CD4-positive, alpha-beta T cell treated with Interleukin-2 at 100 ng/mL for 4 hours (primary cell): ENCODE results near the gene ZFP36L2.
A peak's percentile ranks its signal among the peaks of the same experiment; 100 is the strongest.

ENCODE experiments used
- DNase-seq: peaks from one replicate; pipeline ENCODE4 v3.0.0-alpha.2; 2020; ENCODE audit warnings: low spot score

ZFP36L2 gene, protein sequence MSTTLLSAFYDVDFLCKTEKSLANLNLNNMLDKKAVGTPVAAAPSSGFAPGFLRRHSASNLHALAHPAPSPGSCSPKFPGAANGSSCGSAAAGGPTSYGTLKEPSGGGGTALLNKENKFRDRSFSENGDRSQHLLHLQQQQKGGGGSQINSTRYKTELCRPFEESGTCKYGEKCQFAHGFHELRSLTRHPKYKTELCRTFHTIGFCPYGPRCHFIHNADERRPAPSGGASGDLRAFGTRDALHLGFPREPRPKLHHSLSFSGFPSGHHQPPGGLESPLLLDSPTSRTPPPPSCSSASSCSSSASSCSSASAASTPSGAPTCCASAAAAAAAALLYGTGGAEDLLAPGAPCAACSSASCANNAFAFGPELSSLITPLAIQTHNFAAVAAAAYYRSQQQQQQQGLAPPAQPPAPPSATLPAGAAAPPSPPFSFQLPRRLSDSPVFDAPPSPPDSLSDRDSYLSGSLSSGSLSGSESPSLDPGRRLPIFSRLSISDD

DNA sequence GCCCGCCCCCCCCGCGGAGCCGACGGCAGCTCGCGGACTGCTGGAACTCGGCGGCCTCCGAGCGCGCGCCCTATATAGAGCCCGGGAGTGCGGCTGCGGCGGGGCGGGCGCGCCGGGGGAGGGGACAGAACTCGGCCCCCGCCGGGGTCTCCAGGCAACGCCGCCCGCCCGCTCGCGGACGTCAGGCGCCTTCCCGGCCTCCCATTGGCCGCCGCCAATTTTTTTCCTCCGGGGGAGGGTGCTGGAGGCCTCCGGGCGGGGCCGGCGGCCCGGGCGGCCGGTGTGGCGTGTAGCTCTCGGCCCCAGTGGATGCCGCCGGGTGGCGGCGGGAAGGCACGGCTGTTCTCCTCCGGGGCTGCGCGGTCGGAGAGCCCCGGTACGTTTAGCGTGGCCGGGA lies at the start of gene ZFP36L2:
Gene ZFP36L2, minus strand, starts transcription at position 49 of the 397 bp plus-strand sequence. CDS start 291 bp downstream, outside the sequence.
- DNase-seq = peak; percentile 97

DNA sequence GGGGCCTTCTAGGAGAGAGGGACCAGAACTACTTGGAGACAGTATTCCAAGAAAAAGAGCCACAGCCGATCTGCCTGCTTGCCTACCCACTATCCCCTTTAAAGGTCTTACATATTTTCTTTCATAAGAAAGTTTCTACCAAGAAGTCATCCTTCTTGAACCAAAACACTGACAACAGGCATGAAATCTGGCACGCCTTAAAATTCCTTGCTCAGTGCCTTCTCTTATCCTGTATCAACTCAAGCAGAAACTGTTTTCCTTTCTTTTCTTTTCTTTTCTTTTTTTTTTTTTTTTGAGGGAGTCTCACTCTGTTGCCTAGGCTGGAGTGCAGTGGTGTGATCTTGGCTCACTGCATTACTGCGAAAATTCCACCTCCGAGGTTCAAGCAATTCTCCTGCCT lies 48.3 kb upstream of the ZFP36L2 start:
- no peak for DNase-seq

DNA sequence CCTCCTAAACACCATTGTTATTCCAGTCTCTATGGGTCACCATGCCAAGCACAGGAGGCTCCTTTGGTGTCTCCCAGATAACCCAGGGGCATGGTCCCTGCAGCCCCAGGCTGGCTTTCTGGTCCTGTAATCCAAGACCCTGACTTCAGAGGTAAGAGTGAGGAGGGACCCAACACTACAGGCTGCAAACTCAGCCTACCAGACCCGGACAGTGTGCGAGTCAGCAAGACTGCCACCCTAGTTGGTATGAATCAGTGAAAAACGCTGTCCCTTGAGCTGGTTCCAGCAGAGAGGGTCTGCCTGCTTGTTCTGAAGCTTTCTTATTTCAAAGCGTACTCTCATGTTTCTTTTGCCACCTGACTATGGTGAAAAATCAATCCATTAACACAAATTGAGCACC lies 47.6 kb upstream of the ZFP36L2 start:
- DNase-seq = no peak

DNA sequence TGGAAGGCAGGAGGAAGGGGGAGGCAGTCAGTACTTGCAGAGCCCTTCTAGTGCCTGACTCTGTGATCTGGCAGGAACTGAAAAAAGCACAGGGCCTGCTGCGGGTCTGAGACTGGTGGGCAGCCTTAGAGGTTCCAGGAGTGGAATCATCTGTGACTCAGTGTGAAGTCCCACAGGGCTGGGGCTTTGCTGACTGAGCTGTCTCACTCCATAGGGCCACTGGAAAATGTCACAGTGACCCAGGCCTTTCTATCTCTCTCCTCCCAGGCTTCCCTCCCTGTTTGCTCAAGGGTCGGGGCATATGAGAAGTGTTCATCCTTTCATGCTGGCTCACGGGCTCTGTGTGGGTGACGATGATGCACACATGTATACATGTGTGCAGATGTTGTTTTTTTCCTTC lies 47.1 kb upstream of the ZFP36L2 start:
- no peak for DNase-seq

DNA sequence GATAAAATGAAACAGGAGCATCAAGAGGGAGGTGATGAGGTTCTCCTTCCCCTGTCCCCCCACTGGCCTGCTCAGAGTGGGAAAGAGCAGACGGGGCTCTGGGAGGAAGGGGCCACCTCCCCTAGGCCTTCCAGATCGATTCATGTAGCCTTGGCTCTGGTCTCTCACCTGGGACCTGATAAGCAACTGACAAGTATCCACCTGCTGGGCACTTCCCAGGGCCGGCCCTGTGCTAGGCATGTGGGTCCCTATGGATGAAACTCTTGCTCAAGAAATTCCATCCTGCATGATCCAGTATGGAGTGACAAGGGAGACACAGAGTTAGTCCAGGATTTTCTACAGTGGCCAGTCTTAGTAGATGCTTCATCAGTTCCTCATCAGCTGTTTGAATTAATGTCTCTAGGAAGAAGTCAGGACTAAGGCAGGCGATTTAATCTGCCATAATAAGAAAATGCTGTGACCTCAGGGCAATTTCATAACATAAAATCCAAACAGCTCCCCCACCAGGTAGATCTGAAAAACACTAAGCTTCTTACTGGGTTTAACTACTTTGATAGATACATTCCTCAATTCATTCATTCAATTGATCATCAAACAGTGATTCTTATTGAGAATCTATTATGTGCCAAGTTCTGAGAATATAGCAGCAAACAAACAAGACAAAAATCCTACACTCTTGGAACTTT lies 44.7 kb upstream of the ZFP36L2 start:
- no peak for DNase-seq

DNA sequence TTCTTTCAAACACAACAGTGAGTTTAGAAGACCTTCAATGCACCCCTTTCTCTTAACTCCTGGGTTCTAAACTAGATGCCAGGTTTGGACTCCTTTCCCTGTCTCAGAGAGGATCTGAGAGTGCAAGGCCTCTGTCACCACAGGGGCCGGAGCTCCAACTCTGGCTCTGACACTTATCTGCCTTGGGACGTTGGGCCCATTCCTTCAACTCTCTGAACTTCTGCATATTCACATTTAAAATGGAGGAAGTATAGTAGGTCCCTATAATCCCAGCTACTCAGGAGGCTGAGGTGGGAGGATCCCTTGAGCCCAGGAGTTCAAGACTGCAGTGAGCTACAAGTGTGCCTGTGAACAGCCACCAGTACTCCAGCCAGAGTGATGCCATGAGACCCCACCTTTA lies 44.1 kb upstream of the ZFP36L2 start:
- no peak for DNase-seq

DNA sequence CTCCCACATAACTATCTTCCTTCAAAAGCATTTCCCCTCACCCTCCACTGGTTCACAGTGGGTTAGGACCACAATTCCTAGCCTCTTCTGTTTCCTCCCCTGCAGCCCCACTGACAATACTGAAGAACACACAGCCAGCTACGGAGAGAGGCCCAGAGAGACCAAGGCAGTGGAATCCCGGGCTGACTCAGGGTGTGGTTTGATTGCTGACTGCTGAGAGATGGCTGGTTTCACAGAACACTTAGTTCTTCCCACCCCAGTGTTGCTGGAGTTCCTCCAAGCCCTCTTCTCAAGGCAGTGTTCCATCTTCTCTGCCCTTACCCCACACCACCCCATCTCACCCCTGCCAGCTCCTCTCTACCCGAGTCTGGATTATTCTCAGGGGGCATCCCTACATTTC lies 43.3 kb upstream of the ZFP36L2 start:
- no peak for DNase-seq

DNA sequence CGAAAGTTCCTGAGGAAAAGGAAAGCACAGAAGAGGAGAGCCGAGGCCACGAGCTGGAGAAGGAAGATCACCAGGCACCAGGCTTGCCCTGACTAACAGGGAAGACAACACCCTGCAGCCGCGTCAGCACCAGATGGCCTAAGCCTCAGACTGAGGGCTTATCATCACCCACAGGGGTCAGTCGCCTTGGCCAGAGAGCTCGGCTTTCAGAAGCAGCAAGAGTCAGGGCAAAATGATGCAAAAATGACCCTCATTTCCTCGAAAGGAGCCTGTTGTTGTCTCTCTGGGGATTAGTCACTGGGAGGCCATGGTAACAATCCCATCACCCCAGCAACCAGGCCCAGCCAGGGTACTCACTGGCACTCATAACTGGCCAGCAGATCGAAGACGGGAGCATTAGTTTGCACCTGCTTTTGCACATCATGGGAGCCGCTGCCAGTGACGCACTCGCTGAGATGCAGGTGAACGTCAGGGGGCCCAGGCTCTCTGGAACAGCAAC lies 42.7 kb upstream of the ZFP36L2 start:
- no peak for DNase-seq

DNA sequence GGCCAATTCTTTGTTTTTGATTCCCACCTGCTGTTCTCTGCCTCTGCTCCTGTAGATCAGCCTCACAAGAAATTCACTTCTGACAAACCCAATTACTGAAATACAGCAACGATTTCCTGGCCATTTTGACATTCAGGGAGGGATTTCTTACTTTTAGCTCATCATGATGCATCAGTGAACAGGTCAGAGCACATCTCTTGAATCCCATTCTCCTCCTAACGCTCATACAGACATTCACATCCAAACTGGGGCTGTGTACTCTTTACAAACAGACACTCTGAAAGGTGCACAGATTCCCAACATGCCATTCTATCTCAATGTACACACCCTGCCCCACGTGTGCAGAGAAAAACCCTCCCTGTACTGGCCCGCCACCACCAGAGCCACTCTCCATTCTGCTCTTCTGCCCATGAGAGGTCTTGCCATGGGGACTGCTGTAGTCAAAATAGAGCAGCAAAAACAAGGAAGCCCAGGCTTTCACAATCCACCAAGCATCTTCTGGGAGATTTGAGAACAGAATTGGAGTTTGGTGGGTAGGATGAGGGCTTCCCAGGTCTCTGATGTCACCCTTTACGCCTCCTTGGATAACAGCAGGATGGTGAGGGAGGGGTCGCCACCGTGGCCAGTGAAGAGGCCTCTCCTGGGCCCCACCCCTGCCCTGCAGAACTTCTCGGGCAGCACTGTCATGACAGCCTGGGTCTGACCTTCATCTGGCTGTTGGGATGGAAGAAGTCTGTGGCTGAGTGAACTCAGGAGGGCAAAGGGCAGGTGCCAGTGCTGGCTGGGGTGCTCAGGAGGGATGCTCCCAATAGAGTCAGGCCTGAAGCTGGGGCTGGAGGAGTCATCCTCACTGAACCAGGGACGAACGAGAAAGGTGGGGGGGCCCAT lies 41.9 kb upstream of the ZFP36L2 start:
- DNase-seq = no peak

DNA sequence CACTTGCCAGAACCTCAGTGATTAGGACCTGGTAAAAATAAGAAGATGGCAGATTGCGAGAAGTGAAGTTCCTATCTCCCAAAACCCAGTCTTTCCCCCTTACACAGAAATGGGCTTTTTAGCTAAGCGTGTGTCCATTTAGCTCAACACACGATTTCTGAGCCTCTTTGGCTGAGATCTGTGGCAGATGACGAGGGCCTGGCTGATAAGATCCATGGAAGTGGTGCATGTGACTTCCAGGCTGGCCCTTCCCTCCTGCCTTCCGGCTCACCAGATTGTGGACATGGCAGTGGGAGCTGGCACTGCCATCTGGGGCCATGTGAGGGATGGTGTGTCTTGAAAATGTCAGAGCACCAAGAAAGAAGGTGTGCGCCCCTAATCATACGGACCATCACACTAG lies 41.0 kb upstream of the ZFP36L2 start:
- DNase-seq = no peak

DNA sequence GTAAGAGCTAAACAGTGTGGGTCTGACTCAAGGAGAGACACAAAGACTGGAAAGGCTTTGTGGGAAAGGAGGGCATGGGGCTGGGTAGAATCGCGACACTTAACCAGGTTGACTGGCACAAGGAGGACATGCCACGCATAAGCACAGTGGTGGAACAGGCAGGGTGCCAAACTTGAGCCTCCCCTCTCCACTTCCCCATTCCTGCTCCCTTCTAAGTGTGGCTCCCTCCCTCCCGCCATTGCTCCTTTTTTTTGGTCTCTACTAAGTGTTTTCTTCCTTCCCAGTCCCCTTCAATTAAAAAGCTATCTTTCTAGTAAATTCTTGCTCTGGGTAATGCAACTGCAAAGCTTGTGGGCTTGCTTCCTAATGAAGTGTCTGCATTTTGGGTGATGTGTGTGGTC lies 40.3 kb upstream of the ZFP36L2 start:
- DNase-seq = no peak

DNA sequence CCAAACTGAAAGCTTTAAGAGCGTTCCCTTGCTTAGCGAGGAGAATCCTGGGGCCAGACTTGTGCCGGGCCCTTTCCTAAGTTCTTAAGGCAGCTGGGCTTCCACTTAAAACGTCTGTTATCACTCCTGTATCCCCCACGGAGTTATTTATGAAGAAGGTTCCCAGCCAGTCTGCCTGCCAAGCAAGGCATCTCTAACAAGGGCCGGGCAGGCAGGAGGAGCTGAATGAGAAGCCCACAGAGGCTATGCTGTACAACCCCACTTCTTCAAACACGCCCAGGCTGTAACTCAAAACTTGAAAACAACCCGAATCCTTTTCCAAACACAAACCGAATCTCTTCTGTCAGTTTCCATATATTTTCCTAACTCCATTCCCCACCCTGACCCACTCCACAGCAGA lies 39.0 kb upstream of the ZFP36L2 start:
- no peak for DNase-seq

DNA sequence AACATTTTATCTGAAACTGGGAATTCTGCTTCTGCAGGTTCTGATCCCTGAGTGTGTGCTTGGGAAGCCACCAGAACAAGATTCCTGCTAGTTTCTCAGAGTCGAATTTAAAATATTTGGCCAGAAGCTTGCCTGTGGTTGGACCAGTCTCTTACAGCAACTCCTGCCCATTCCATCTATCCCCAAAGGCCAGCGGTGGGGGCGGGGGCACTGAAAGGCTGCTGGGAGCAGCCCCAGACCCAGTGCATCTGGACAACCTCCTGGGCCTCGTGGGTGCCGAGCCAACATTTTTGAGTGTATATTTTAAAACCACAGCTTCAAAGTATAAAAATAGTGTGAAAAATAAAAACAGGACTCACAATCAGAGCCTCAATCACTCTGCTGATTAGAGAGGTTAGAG lies 38.6 kb upstream of the ZFP36L2 start:
- DNase-seq = no peak

DNA sequence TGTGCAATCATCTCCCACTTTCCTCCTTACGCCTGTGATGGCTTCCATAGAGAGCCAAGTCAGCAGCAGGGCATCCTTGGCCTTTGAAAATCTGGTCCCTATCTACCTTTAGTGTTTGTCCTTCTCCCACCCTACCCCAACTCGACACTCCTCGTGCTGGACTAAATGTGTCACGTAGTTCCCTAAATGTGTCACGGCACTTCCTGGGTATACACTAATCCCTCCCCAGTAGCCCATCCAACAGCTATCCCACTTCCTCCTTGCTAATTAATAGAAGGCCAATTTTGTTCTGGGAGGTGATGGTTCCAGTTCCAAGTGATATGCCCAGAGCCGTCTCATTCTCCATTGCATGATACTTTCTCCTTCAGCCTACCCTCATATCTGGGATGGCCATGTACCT lies 36.5 kb upstream of the ZFP36L2 start:
- DNase-seq = no peak

DNA sequence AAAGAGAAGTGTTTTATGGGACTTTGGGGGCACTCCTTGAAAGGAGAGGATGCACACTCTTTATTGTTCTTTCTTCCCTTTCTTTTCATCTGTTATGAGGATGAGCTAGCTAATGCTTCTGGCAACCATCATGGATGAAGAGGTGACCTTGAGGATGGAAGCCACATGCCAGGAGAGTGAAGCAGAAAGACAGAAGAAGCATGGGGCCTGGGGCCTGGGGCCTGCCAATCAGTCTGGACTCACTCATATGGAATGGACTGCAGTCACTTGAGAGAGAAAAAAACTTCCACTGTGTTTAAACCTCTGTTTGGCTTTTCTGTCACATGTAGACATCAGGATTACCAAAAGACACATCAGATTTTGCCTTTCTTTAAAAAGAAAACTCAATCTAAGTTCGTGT lies 35.8 kb upstream of the ZFP36L2 start:
- DNase-seq = no peak

DNA sequence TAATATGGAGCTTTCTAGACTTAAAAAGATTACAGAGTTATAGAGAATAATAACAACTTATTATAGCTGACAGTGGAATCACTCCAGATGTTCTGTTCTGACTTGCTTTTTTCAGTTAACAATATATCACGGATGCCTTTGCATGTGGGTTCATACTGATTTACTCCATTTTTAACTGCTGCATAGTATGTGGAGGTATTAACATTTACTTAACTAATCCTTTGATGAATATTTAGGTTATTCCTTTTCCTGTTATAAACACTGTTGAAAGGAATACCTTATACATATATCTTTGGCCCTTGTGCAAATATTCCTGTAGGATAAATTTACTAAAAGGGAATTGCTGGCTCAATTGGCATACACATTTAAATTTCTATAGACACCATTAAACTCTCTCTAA lies 33.1 kb upstream of the ZFP36L2 start:
- no peak for DNase-seq

DNA sequence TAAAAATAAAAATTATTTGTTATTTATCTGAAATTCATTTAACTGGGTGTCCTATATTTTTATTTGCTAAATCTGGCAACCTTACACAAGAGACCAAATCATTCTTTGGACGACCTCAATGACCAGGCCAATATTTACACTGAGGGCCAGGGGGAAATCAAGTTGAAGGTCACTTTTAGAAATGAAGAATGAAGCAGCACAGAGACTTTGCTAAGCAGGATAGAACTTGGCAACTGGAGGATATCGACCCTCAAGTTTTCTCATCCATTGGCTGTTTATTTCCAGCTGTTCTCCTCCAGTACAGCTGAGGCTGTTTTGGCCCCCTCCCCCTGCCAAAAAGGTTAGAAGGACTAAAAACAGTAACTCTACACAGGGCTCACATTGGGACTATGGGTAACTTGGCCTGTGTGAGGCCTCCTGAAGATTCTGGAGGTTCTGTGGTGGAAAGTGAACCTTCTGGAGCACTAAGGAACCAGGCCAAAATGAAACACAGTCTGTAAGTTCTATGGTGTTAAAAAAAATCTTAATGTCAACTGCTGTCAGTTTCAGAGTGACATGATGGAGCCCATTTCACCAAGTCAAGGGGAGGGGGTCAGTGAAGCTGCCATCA lies 32.2 kb upstream of the ZFP36L2 start:
- DNase-seq = no peak

DNA sequence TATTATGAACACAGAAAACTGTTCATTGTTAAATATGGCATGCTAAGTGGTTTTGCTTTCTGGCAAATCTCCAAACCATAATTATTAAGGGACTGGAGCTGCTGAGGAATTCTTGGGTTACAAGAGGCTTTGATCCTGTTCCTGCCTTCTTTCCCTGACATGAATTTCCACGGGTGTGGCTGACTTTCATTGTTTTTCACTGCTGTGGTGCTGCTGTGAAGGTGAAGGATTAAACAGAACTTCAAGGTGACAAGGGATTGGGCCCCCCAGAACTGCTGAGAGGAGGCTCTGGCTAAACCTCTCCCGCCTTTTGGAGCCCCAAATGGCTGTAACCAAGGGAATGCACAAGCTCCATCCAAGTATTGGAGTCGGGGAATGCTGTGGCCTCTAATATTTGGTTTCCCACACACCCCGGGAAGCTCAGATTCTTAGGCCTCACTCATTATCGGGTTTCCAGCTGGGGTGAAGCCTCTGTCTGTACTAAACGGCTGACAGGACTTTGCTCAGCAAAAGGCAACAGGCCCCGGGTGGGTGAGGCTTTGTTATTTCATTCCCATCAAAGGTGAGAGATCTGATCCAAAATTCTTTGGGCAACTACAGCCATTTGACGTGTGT lies 29.0 kb upstream of the ZFP36L2 start:
- DNase-seq = no peak

DNA sequence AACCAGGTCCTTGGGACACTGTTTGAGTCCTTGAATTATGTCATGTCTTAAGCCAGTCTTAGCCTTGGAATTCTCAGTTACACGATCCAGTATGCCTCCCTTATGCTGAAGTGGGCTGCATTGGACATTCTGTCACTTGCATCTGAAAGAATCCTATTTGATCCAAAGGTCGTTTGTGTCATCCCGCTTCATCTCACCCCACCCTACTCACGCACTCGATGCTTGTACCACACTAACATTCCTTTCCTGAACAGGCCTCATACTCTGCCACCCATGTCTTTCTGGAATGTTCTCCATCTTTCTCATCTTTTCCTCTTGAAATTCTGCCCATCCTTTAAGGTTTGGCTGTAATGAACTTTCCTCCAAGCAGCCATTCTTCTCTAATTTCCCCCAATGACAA lies 27.9 kb upstream of the ZFP36L2 start:
- DNase-seq = no peak

DNA sequence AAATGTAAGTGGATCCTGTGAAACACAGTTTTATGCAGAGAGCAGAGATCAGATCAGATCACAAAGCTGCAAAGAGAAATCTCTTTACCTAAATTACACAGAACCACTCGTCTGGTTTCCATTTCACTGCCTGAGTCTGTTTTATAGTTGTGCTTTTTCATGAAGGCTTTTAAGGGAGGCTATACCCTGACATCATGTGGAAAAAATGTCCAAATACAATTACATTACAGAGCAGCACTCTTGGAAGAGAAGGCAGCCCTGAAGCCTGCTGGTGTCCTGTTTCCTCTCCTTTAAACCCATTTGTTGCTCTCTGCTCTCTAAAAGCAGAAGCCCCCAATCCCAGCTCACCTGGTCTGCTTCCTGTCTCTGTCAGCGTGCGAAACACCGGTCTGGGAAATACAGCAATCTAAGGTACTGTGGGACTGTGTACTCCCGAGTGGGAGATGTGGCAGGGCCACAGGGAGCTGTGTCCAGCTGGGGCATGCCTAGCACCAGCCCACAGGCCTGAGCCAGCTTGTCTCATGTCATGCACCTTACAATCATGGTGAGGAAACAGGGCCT lies 24.8 kb upstream of the ZFP36L2 start:
- DNase-seq = no peak

DNA sequence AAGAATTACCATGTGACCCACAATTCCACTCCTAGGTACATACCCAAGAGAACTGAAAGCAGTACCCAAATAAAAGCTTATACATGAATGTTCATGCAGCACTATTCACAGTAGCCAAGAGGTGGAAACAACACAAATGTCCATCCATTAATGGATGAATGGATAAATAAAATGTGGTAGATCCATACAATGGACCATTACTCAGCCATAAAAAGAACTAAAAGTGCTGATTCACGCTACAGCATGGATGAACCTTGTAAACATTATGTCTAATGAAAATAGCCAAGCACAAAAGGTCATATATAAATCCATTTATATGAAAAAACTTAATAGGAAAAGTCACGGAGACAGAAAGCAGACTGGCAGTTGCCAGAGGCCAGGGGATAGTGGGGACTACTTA lies 23.6 kb upstream of the ZFP36L2 start:
- no peak for DNase-seq
